Fibroblast of lung (primary cell): ENCODE measurements around the gene ANKFN1.

ENCODE experiments used
- CTCF ChIP-seq, 2 donors: IDR thresholded peaks in 1 of 2; conservative IDR thresholded peaks in 1 of 2; 1 replicate in 1 of 2; 2 replicates in 1 of 2; pipeline ENCODE4 v1.5.1; 2011 to 2012; ENCODE audit warnings: low read length in 2 of 2, control low read depth in 1 of 2, inconsistent platforms in 1 of 2, low read depth in 1 of 2, mild to moderate bottlenecking in 1 of 2
- EZH2 ChIP-seq: IDR thresholded peaks from 2 replicates; pipeline ENCODE4 v1.5.1; 2012; ENCODE audit warnings: low read length, control low read depth, mild to moderate bottlenecking; ENCODE audit errors: missing control alignments

- TF ChIP-seq EZH2 = no peak
- TF ChIP-seq CTCF (conservative IDR thresholded peaks at IDR 0.05 in 1 of 2, IDR thresholded peaks at IDR 0.05 in 1 of 2; ENCODE audit: low read depth in 1 of 2, low read length in 2 of 2) = no peak
Observed at GRCh38 chr17:56269556-56270389, 116.5 kb downstream of the ANKFN1 start.
